ENCODE data around the gene KHK. TPM values are rescaled to one million over a fixed set of nuclear protein-coding genes. Genes with fewer than 3 reads are reported as not detected.

Gene KHK
- total and polyA plus RNA-seq, 9 of the 15 experiments (the other 6 are each of a cell fraction or from before 2014, with no cell fraction given): 1.5 to 10.7 (median 5.2) TPM

DNA sequence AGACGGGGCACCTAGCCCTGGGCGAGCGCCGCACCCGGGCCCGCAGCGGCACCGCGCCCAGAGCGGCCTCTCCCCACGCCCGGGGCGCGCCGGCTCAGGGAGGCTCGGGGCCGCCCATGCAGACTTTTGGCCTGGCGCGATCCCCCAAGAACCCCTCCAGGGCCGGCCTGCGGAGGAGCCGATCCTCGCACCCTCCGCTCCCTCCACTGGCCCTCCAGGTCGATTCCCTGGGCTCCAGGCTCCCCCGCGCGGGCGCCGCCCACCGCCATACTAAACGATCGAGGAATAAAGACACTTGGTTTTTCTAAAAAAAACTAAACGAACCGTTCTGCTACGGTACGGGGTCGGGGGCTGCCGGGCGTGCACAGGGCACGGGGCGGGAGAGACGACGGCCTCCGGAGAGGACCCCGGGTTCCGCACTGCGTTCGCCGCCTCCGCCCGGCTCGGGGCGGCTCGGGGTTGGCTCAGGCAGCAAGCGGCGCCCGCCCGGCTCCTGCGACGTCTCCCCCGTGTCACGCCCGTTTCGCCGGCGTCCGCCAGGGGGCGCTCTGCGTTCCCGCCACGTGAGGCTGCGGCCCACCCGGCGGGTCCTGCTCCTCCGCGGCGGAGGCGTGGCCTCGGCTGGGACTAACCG lies 365 bp upstream of the KHK start (continued):
- TF ChIP-seq REST (IDR thresholded peaks at IDR 0.05; ENCODE audit: borderline replicate concordance): peak; percentile 94
- TF ChIP-seq REST (CRISPR knock-in tag; IDR thresholded peaks at IDR 0.05; ENCODE audit: low read depth): peak; percentile 19; the same call in 1 of the 2 replicates
- peak; percentile 62; the same call in 1 of the 2 replicates for TF ChIP-seq ZNF197 (CRISPR knock-in tag; IDR thresholded peaks at IDR 0.05; ENCODE audit: low read depth)
- TF ChIP-seq, protein P1, sequence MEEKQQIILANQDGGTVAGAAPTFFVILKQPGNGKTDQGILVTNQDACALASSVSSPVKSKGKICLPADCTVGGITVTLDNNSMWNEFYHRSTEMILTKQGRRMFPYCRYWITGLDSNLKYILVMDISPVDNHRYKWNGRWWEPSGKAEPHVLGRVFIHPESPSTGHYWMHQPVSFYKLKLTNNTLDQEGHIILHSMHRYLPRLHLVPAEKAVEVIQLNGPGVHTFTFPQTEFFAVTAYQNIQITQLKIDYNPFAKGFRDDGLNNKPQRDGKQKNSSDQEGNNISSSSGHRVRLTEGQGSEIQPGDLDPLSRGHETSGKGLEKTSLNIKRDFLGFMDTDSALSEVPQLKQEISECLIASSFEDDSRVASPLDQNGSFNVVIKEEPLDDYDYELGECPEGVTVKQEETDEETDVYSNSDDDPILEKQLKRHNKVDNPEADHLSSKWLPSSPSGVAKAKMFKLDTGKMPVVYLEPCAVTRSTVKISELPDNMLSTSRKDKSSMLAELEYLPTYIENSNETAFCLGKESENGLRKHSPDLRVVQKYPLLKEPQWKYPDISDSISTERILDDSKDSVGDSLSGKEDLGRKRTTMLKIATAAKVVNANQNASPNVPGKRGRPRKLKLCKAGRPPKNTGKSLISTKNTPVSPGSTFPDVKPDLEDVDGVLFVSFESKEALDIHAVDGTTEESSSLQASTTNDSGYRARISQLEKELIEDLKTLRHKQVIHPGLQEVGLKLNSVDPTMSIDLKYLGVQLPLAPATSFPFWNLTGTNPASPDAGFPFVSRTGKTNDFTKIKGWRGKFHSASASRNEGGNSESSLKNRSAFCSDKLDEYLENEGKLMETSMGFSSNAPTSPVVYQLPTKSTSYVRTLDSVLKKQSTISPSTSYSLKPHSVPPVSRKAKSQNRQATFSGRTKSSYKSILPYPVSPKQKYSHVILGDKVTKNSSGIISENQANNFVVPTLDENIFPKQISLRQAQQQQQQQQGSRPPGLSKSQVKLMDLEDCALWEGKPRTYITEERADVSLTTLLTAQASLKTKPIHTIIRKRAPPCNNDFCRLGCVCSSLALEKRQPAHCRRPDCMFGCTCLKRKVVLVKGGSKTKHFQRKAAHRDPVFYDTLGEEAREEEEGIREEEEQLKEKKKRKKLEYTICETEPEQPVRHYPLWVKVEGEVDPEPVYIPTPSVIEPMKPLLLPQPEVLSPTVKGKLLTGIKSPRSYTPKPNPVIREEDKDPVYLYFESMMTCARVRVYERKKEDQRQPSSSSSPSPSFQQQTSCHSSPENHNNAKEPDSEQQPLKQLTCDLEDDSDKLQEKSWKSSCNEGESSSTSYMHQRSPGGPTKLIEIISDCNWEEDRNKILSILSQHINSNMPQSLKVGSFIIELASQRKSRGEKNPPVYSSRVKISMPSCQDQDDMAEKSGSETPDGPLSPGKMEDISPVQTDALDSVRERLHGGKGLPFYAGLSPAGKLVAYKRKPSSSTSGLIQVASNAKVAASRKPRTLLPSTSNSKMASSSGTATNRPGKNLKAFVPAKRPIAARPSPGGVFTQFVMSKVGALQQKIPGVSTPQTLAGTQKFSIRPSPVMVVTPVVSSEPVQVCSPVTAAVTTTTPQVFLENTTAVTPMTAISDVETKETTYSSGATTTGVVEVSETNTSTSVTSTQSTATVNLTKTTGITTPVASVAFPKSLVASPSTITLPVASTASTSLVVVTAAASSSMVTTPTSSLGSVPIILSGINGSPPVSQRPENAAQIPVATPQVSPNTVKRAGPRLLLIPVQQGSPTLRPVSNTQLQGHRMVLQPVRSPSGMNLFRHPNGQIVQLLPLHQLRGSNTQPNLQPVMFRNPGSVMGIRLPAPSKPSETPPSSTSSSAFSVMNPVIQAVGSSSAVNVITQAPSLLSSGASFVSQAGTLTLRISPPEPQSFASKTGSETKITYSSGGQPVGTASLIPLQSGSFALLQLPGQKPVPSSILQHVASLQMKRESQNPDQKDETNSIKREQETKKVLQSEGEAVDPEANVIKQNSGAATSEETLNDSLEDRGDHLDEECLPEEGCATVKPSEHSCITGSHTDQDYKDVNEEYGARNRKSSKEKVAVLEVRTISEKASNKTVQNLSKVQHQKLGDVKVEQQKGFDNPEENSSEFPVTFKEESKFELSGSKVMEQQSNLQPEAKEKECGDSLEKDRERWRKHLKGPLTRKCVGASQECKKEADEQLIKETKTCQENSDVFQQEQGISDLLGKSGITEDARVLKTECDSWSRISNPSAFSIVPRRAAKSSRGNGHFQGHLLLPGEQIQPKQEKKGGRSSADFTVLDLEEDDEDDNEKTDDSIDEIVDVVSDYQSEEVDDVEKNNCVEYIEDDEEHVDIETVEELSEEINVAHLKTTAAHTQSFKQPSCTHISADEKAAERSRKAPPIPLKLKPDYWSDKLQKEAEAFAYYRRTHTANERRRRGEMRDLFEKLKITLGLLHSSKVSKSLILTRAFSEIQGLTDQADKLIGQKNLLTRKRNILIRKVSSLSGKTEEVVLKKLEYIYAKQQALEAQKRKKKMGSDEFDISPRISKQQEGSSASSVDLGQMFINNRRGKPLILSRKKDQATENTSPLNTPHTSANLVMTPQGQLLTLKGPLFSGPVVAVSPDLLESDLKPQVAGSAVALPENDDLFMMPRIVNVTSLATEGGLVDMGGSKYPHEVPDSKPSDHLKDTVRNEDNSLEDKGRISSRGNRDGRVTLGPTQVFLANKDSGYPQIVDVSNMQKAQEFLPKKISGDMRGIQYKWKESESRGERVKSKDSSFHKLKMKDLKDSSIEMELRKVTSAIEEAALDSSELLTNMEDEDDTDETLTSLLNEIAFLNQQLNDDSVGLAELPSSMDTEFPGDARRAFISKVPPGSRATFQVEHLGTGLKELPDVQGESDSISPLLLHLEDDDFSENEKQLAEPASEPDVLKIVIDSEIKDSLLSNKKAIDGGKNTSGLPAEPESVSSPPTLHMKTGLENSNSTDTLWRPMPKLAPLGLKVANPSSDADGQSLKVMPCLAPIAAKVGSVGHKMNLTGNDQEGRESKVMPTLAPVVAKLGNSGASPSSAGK (IDR thresholded peaks at IDR 0.05): no peak; the same call in none of the 2 replicates
- TF ChIP-seq SIX5 (IDR thresholded peaks at IDR 0.05; ENCODE audit: borderline replicate concordance in 1 of 2, insufficient read depth in 1 of 2, low read depth in 1 of 2, low read length in 2 of 2): no peak
- TF ChIP-seq SP2 (IDR thresholded peaks at IDR 0.05; ENCODE audit: extremely low read depth, low read depth, low read length, poor library complexity, severe bottlenecking): no peak
- no peak for TF ChIP-seq TCFL5 (CRISPR knock-in tag; conservative IDR thresholded peaks at IDR 0.05)
